Measurements from ENCODE around the gene PRIMPOL. TPM values are rescaled to one million over a fixed set of nuclear protein-coding genes. Genes with fewer than 3 reads are reported as not detected.

PRIMPOL gene
- total and polyA plus RNA-seq, 9 of the 15 experiments (the other 6 are each of a cell fraction or from before 2014, with no cell fraction given) = 11.0 to 32.0 (median 16.1) TPM

GRCh38 chr4:184675018-184675417 is 25.5 kb downstream of the PRIMPOL start:
- H3K36me3 ChIP-seq (ENCODE audit: control insufficient read depth, insufficient read depth, low read length) = peaks cover 20% of the 10 kb centered on the region; the same call in 2 of the 3 replicates
- intact Hi-C loops (cut with micrococcal nuclease) = no loop called here
- H3K4me3 ChIP-seq = no peak overlapping the region
- ChIA-PET CTCF (ENCODE audit: low intra/inter-chr PET ratio) (no interaction called here), POLR2A (interaction anchor here (0.7 kb wide), 1 partner anchor 15 kb away, joined by 3 read pairs; no protein-coding TSS in a partner anchor)
- FAIRE-seq (no peak), ATAC-seq (no peak), DNase-seq (ENCODE audit: extremely low read depth in 1 of 4, low spot score in 3 of 4) (no peak)
- H3K9me1 ChIP-seq (ENCODE audit: control insufficient read depth, insufficient read depth, low read length) = no peaks in the 10 kb centered on the region
- H3K4me1 ChIP-seq (replicated peaks in 1 of 2; ENCODE audit: control insufficient read depth in 2 of 2, insufficient read depth in 2 of 2, low read length in 2 of 2) = no peaks in the 10 kb centered on the region; a peak in 1 of 5 replicates
- BruUV-seq (replicated peaks) = no TSS peak
- no peak overlapping the region for H2AFZ ChIP-seq (ENCODE audit: low read depth, low read length)
- no peak overlapping the region for H3K4me2 ChIP-seq (ENCODE audit: insufficient read depth, low read length)
- H4K20me1 ChIP-seq (replicated peaks; ENCODE audit: control insufficient read depth, insufficient read depth, low read length) = no peaks in the 10 kb centered on the region
- no peak for TF ChIP-seq MED1 (CRISPR knock-in tag; IDR thresholded peaks at IDR 0.05; ENCODE audit: borderline replicate concordance)
- WGBS (ENCODE audit: insufficient coverage, low coverage, missing lambda C conversion rate) = 83% methylated on average over 5 of the region's 5 CpGs
- in situ Hi-C loops (cut with MboI) = no loop called here
- no peaks in the 10 kb centered on the region for H3K9me3 ChIP-seq (replicated peaks; ENCODE audit: control insufficient read depth, insufficient read depth, low read depth, low read length)
- no peak overlapping the region for H3K27ac ChIP-seq (ENCODE audit: extremely low read depth, low read depth, low read length)
- H3K9ac ChIP-seq (ENCODE audit: insufficient read depth in 1 of 2, low read depth in 2 of 2, low read length in 2 of 2) = no peak overlapping the region
- no peaks in the 10 kb centered on the region for H3K27me3 ChIP-seq (ENCODE audit: control insufficient read depth in 2 of 2, insufficient read depth in 2 of 2, low read length in 2 of 2)
- H3K79me2 ChIP-seq (ENCODE audit: control insufficient read depth, insufficient read depth, low read length) = no peaks in the 10 kb centered on the region

- H3K27me3 ChIP-seq (ENCODE audit: control insufficient read depth in 2 of 2, insufficient read depth in 2 of 2, low read length in 2 of 2) = no peaks in the 10 kb centered on the region
- H3K79me2 ChIP-seq (ENCODE audit: control insufficient read depth, insufficient read depth, low read length) = no peaks in the 10 kb centered on the region
- no peak overlapping the region for H3K9ac ChIP-seq (ENCODE audit: insufficient read depth in 1 of 2, low read depth in 2 of 2, low read length in 2 of 2)
- H2AFZ ChIP-seq (ENCODE audit: low read depth, low read length) = no peak overlapping the region
- BruUV-seq (replicated peaks) = no TSS peak
- H3K9me1 ChIP-seq (ENCODE audit: control insufficient read depth, insufficient read depth, low read length) = no peaks in the 10 kb centered on the region
- in situ Hi-C loops (cut with MboI) (no loop called here), intact Hi-C loops (cut with micrococcal nuclease) (no loop called here)
- CTCF ChIA-PET (ENCODE audit: low intra/inter-chr PET ratio) = no interaction called here
- FAIRE-seq (no peak), DNase-seq (ENCODE audit: extremely low read depth in 1 of 4, low spot score in 3 of 4) (no peak), ATAC-seq (no peak)
- no peak overlapping the region for H3K4me3 ChIP-seq
- H3K36me3 ChIP-seq (ENCODE audit: control insufficient read depth, insufficient read depth, low read length) = peaks cover 20% of the 10 kb centered on the region; the same call in 2 of the 3 replicates
- POLR2A ChIA-PET = interaction anchor here (0.6 to 0.7 kb wide), 2 partner anchors 16 to 27 kb away, joined by 3 read pairs; no protein-coding TSS in a partner anchor
- H3K4me1 ChIP-seq (replicated peaks in 1 of 2; ENCODE audit: control insufficient read depth in 2 of 2, insufficient read depth in 2 of 2, low read length in 2 of 2) = no peaks in the 10 kb centered on the region; a peak in 1 of 5 replicates
- H3K4me2 ChIP-seq (ENCODE audit: insufficient read depth, low read length) = no peak overlapping the region
- no peak overlapping the region for H3K27ac ChIP-seq (ENCODE audit: extremely low read depth, low read depth, low read length)
- no peaks in the 10 kb centered on the region for H4K20me1 ChIP-seq (replicated peaks; ENCODE audit: control insufficient read depth, insufficient read depth, low read length)
- TF ChIP-seq ZNF512 (tag; IDR thresholded peaks at IDR 0.05) = peak; percentile 30; the same call in 1 of the 2 replicates
- TF ChIP-seq THRB (CRISPR knock-in tag; conservative IDR thresholded peaks at IDR 0.05) = peak; percentile 56; the same call in 1 of the 2 replicates
- TF ChIP-seq PCBP1 (IDR thresholded peaks at IDR 0.05; ENCODE audit: low read depth, low read length, poor library complexity, severe bottlenecking) = peak; percentile 45
- TF ChIP-seq NR4A1 (CRISPR knock-in tag; IDR thresholded peaks at IDR 0.05) = no peak
- no peak for TF ChIP-seq NR4A1 (tag; IDR thresholded peaks at IDR 0.05)
- no peak for TF ChIP-seq THAP7 (CRISPR knock-in tag; IDR thresholded peaks at IDR 0.05)
- WGBS (ENCODE audit: insufficient coverage, low coverage, missing lambda C conversion rate) = 44% methylated on average over 3 of the region's 3 CpGs
- 0 out of 2 replicates have a peak, but pooled peaks cover 3% of the 10 kb centered on the region for H3K9me3 ChIP-seq (replicated peaks; ENCODE audit: control insufficient read depth, insufficient read depth, low read depth, low read length)
These were observed 26.4 kb downstream of the PRIMPOL start for GRCh38 chr4:184675821-184676492.

Measured in K562 (cell line).